GM20000 (cell line): ENCODE data around the gene KIAA0319L.

ENCODE experiments used
- DNase-seq: peaks from one replicate; pipeline ENCODE4 v3.0.0; 2012; ENCODE audit warnings: low spot score
- CTCF ChIP-seq: IDR thresholded peaks from 2 replicates; pipeline ENCODE4 v1.5.1; 2012; ENCODE audit warnings: mild to moderate bottlenecking, control low read depth; ENCODE audit errors: extremely low read depth, missing control alignments

KIAA0319L gene

GRCh38 chr1:35530946-35531345 lies 26.3 kb downstream of the KIAA0319L start:
- TF ChIP-seq CTCF: no peak
- no peak for DNase-seq

GRCh38 chr1:35530168-35530567 lies 27.0 kb downstream of the KIAA0319L start:
- TF ChIP-seq CTCF: no peak
- no peak for DNase-seq

GRCh38 chr1:35524106-35524505 lies 33.1 kb downstream of the KIAA0319L start:
- TF ChIP-seq CTCF: no peak
- DNase-seq: no peak

GRCh38 chr1:35519432-35519831 lies 37.8 kb downstream of the KIAA0319L start:
- TF ChIP-seq CTCF: no peak
- DNase-seq: no peak

- TF ChIP-seq CTCF: no peak
Observed at GRCh38 chr1:35518183-35518582, 39.0 kb downstream of the KIAA0319L start.

GRCh38 chr1:35511305-35511704 lies 45.9 kb downstream of the KIAA0319L start:
- DNase-seq: no peak
- TF ChIP-seq CTCF: no peak

More at GRCh38 chr1:35518183-35518582, 39.0 kb downstream of the KIAA0319L start:
- DNase-seq: no peak

GRCh38 chr1:35509558-35509957 lies 47.6 kb downstream of the KIAA0319L start:
- no peak for DNase-seq
- TF ChIP-seq CTCF: no peak

- DNase-seq: no peak
- TF ChIP-seq CTCF: no peak
Observed at GRCh38 chr1:35507947-35508346, 49.3 kb downstream of the KIAA0319L start.
